ENCODE results near the gene UTS2B. TPM values are rescaled to one million over a fixed set of nuclear protein-coding genes. Genes with fewer than 3 reads are reported as not detected.

Gene UTS2B
- total and polyA plus RNA-seq, 9 of the 15 experiments (the other 6 are each of a cell fraction or from before 2014, with no cell fraction given): 0.06 TPM; not detected in 8

- BruUV-seq (replicated peaks): no TSS peak
- in situ Hi-C loops (cut with MboI): no loop called here
Observed at GRCh38 chr3:191283400-191283799, 46.9 kb downstream of the UTS2B start.

More at GRCh38 chr3:191283400-191283799, 46.9 kb downstream of the UTS2B start:
- POLR2A ChIA-PET: no interaction called here
- TF ChIP-seq PBX2 (CRISPR knock-in tag; IDR thresholded peaks at IDR 0.05; ENCODE audit: low read depth) (no peak), PBX2 (tag; conservative IDR thresholded peaks at IDR 0.05; ENCODE audit: low read depth) (no peak), RAD21 (CRISPR knock-in tag; conservative IDR thresholded peaks at IDR 0.05 in 1 of 2, IDR thresholded peaks at IDR 0.05 in 1 of 2) (no peak), NCOA6 (IDR thresholded peaks at IDR 0.05) (no peak), SMARCC2 (IDR thresholded peaks at IDR 0.05; ENCODE audit: low read depth) (no peak), TEAD1 (CRISPR knock-in tag; IDR thresholded peaks at IDR 0.05) (no peak), PRPF4 (IDR thresholded peaks at IDR 0.05; ENCODE audit: insufficient read depth, low read depth, low read length, poor library complexity, severe bottlenecking) (no peak), SP1 (CRISPR knock-in tag; IDR thresholded peaks at IDR 0.05) (no peak)
- no peak overlapping the region for H3K27ac ChIP-seq (ENCODE audit: extremely low read depth, low read depth, low read length)
- no peak overlapping the region for H2AFZ ChIP-seq (ENCODE audit: low read depth, low read length)
- no peaks in the 10 kb centered on the region for H3K9me3 ChIP-seq (replicated peaks; ENCODE audit: control insufficient read depth, insufficient read depth, low read depth, low read length)
- H3K36me3 ChIP-seq (ENCODE audit: control insufficient read depth, insufficient read depth, low read length): no peaks in the 10 kb centered on the region
- ATAC-seq (no peak), DNase-seq (ENCODE audit: extremely low read depth in 1 of 4, low spot score in 3 of 4) (no peak), FAIRE-seq (no peak)
- no peak overlapping the region for H3K9ac ChIP-seq (ENCODE audit: insufficient read depth in 1 of 2, low read depth in 2 of 2, low read length in 2 of 2)
- H3K79me2 ChIP-seq (ENCODE audit: control insufficient read depth, insufficient read depth, low read length): no peaks in the 10 kb centered on the region
- WGBS (ENCODE audit: insufficient coverage, low coverage, missing lambda C conversion rate): 3% methylated on average over 2 of the region's 2 CpGs
- intact Hi-C loops (cut with micrococcal nuclease): no loop called here
- no peak overlapping the region for H3K4me2 ChIP-seq (ENCODE audit: insufficient read depth, low read length)
- H3K9me1 ChIP-seq (ENCODE audit: control insufficient read depth, insufficient read depth, low read length): no peaks in the 10 kb centered on the region
- H3K4me1 ChIP-seq (replicated peaks in 1 of 2; ENCODE audit: control insufficient read depth in 2 of 2, insufficient read depth in 2 of 2, low read length in 2 of 2): no peaks in the 10 kb centered on the region
- H3K27me3 ChIP-seq (ENCODE audit: control insufficient read depth in 2 of 2, insufficient read depth in 2 of 2, low read length in 2 of 2): no peaks in the 10 kb centered on the region
- CTCF ChIA-PET (ENCODE audit: low intra/inter-chr PET ratio): no interaction called here
- no peak overlapping the region for H3K4me3 ChIP-seq
- H4K20me1 ChIP-seq (replicated peaks; ENCODE audit: control insufficient read depth, insufficient read depth, low read length): no peaks in the 10 kb centered on the region

Measured in K562 (cell line).